ENCODE results near the gene ANKRD39.
"Not testable (repeated sequence)": the region's sequence is repeated elsewhere in the genome, so short reads cannot be mapped to it uniquely, and the experiment has no call there.

The ANKRD39 gene, protein sequence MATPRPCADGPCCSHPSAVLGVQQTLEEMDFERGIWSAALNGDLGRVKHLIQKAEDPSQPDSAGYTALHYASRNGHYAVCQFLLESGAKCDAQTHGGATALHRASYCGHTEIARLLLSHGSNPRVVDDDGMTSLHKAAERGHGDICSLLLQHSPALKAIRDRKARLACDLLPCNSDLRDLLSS

GRCh38 chr2:96857667-96858372 lies at the start of gene ANKRD39:
ANKRD39 (minus strand) TSS chr2:96858016; CDS start chr2:96857987, 29 bp downstream.
- DNase-seq (ENCODE audit: low read depth), result peak; percentile 93

DNA sequence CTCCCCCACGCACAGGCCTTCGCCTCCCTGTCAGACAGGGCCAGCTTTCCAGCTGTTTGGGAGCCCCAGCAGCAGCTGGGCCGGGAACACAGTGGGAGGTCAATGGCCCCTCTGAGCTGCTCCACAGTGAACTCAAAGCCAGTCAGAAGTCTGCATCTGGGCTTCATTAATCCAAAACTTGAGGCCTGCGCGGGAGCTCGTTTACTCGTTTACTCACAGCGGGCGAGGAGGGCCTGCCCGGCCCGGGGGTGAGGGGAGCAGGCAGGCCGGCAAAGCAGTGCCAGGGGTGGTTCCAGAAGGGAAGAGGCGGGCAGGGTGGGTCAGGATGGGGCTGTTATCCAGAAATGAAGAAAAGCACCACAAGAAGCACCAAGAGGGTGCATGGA lies 48.9 kb upstream of the ANKRD39 start:
- DNase-seq (ENCODE audit: low read depth), result no peak

DNA sequence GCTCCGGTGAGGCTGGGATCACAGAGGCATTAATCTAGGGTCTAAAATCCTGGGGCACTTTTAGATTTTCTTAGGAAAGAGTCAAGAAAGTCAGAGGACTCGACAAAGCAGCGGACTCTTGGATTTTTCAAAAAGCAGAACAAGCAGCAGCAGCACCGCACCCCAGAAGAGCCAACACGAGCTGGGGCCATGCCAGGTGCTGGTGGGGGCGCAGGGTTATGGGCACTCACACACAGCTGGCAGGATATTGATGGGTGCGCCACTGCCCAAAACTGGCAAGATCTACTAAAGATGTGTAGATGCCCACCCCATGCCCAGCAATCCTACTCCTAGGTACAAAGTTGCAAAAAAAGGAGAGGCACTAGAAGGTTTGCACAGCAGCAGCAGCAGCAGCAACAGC lies 46.0 kb upstream of the ANKRD39 start:
- no peak for DNase-seq (ENCODE audit: low read depth)

DNA sequence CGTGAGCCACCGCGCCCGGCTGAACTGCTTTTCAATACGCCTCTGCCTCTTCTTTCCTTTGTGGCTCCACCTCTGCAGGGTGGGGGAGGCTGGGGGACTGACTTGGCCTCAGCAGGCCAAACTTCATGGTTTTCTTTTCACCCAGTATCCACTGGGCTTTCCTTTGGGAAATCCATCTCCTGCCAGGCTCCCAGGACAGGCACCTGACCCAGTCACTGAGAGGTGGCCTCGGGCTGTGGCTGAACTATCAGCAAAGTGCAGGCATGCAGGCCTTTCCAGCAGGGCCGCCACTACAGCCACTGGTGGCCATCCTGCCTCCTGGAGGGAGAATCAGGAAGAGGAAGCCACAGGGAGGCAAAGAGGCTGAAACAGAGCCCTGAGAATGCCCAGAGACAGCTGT lies 45.5 kb upstream of the ANKRD39 start:
- no peak for DNase-seq (ENCODE audit: low read depth)

DNA sequence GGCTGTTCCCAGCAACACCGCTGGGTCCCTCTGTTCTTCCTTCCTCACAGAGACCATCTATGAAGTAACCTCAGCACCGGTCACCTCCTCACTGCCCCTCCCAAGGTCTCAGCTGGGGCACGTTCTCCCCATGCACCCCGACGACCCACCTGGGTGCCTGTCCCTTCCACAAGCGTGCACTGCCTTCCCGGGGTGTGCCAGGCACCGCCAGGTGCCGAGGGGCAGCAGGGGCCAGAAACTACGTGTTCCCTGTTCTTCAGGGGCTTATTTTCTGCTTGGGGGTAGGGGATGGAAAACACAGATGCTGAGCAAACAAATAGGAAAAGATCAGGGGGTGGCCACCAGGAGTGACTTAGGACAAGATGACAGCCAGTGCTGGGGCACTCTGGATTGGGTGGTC lies 42.4 kb upstream of the ANKRD39 start:
- no peak for DNase-seq (ENCODE audit: low read depth)

DNA sequence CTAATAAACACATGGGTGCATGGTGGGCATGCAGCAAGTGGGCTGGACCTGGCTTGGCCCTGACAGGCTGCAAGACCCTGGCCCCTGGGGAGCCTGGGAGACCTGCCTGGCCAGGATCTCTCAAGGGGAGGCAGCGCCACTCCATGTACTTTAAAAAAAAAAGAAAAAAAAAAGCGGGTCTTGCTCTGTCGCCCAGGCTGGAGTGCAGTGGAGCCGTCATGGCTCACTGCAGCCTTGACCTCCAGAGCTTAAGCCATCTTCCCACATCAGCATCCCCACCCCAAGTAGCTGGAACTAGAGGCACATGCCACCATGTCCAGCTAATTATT lies 41.6 kb upstream of the ANKRD39 start:
- DNase-seq (ENCODE audit: low read depth), result no peak

DNA sequence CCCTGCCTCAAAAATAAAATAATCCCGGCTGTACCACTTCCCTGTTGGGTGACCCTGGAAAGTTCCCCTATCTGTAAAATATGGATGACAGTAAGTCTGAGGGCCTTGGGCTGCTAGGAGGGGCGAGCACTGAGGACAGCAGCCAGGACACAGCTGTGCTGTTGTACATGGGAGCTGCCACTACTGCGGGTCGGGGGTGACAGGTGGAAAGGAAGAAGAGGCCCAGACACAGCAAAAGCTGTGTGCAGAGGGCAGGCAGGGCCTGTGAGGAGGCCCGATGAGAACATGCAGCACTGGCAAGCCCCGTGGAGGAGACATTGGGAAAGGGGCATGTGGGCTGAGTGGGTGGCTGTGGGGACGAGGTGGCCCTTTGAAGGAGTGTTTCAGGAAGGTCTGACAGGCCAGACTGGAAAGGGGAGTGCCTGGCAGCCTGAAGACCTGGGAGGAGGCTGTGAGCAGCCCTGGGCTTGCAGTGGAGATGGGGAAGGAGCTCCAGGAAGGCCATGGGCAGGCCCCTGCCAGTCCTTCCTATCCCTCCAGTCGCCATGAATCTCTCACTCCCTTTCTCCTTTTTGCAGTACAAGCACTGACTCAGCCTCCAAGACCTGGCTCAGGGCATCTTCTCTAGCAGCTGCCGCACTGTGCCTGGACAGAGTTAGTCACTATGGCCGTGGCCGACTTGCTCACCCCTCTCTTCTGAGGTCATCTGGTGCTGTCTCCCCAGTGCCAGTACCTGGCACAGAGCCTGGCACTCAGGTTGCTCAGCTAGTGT lies 41.0 kb upstream of the ANKRD39 start:
- no peak for DNase-seq (ENCODE audit: low read depth)

DNA sequence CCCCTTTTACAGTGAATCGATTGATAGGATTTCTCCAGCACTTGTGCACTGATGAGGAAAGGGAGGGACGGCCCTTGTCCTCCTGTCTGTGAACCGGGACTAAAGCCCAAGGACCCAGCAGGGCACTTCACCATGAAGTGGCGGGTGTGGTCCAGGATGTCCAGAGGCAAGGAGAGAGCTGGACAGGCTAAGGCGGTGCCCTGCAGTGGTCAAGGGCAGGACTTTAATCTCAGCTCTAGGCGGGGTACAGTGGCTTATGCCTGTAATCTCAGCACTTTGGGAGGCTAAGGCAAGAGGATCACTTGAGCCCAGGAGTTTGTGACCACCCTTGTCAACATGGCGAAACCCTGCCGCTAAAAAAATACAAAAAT lies 40.3 kb upstream of the ANKRD39 start:
- DNase-seq (ENCODE audit: low read depth), result no peak

DNA sequence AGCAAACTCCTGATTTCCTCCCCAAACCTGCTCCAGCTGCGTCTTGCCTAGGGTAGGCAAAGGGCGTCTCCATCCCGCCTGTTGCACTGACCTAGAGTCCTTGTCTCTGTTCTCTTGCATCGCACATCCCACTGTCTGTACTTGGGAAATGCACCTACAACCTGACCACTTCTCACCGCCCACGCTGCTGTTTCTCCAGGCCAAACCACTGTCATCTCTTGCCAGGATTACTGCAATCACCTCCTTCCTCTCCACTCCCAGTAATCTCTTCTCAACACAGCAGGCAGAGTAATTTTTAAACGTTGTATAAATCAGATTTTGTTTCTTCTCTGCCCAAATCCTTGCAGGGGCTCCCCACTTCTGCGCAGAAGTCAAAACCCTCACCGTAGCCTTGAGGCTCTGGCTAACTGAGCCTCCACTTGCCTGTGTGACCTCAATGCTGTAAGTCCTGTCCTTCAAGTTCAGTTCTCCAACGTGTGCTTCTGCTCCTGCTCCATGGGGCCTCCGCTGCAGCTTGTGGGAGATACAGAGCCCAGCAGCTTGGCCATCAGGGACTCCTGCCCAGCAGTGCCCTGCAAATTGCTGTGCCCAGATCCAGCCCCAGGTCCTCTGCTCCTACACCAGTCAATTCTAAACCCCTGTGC lies 39.8 kb upstream of the ANKRD39 start:
- no peak for DNase-seq (ENCODE audit: low read depth)

DNA sequence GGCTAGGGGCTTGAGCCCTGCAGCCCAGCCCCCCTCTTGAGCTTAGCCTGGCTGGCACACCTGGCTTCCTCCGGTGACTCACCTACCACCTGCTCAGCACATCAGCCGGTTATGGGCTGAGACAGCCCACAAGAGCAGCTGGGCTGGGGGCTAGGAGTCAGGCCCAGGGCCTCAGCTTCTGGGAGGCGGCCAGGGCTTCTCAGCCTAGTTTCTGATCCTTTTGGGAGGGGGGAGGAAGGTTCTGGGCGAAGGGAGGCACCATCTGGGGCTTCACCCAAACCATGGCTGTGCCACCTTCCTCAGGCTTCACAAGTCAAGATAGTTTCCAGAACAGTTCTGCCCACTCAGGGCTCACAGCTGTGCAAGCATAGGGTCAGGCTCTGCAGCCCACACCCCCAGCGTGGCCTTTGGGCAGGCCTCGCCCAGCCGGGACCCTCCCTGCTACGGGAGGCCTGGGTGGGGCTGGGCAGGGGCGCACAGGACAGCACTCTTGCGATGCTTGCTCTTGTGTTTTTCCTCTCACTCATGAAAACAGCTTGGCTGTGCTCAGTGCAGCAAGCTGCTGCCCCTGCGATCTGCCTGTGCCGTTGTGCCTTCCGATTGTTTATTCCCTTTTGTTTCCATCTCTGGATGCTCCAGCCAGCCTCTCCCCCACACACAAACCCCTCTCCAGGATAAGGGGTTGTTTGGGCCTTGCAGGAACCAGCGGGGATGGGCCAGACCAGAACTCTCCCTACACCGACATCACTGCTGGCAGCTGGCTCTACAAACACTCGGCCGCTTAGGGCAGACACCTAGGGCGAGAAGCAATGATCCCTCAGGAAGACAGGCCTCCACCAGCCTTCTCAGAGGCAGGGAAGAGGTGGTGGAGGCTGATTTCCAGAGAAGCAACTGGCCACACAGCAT lies 38.2 kb upstream of the ANKRD39 start:
- no peak for DNase-seq (ENCODE audit: low read depth)

GRCh38 chr2:96895032-96895745 lies 37.4 kb upstream of the ANKRD39 start:
- DNase-seq (ENCODE audit: low read depth), result no peak

DNA sequence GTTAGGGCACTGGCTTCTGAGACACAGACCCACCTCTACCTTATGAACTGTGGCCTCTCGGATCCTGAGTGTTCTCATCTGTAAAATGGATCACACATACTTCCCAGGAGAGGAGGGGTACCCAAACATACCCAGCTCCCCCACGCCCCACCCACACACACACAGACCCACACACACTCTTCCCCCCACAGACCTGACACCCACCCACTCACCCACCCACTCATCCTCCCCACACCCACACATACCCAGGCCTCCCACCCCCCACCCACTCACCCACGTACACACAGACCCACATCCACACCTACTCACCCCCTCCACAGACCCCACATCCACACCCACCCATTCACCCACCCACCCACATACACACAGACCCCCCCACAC lies 36.3 kb upstream of the ANKRD39 start:
- DNase-seq (ENCODE audit: low read depth), result no peak

DNA sequence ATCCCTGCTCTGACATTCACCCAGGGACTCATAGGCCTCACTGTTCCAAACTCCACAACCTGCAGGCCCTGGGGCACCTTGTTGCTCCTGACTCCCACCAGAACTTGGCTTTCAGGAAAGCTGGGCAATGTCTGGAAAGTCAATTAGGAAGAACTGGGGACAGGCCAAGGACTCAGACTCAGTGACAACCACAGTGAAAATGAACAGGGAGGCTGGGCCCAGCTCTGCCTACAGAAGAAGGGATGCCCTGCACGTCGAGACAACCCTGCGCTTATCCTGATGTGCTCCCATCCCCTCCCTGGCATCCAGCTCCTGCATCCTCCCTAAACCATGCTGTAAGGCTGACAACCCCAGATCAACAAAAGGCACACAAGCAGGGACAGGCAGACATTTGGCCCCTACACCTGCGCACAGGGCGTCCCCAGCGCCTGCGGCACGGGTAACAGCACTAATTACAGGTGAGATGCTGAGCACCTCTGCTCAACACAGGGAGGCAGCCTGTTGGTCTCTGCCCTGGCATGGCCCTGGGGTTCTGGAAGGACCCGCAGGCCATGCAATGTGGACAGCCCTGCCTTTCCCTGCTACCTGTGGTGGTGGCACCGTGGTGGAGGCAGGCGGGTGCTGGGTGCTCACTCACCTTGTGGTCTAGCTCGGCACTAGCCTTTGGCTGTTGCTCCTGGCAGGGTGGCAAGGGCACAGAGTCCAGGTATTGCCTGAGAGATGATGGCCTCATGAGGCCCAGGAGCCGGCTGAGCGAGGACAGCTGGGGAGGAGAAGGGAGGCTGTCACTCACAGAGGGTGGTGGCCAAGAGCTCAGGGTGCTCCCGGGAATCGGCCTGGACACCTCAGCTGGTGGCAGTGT lies 35.7 kb upstream of the ANKRD39 start:
- no peak for DNase-seq (ENCODE audit: low read depth)

GRCh38 chr2:96891591-96892333 lies 33.9 kb upstream of the ANKRD39 start:
- DNase-seq (ENCODE audit: low read depth), result no peak

DNA sequence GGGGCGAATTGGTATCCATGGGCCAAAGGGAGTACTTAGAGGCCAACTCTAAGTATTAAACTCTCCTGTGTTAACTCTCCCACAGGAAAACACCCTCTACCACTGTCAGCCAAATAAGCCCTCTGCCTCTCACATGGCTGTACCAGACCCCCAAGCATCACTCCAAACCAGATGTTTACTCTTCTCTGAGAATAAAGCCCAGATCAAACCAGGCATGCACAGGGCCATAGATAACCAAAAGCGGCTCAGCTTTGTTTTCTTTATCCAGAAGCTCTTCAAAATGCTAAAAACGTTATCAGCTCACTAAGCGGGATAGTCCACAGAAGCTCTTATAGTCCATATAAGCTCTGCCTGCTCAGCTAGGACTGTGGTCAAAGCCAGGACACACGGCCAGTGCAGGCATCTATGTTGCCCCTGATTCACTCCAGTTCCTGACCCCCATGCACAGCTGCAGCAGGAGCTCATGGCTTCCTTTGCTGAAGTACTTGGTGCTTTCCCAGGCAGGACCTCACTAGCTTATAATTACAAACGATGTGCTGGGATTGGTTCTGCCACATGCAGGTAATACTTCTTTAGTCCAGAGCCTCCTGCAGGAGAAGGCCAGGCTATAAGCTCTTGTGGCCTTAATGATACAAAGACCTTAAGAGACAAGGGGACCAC lies 33.0 kb upstream of the ANKRD39 start:
- no peak for DNase-seq (ENCODE audit: low read depth)

GRCh38 chr2:96890252-96890651 lies 32.4 kb upstream of the ANKRD39 start:
- no peak for DNase-seq (ENCODE audit: low read depth)

- DNase-seq (ENCODE audit: low read depth), result not testable (repeated sequence)
Observed at GRCh38 chr2:96889502-96889901, 31.7 kb upstream of the ANKRD39 start.

GRCh38 chr2:96888072-96889011 lies 30.5 kb upstream of the ANKRD39 start:
- DNase-seq (ENCODE audit: low read depth), result no peak

Measured in T-helper 22 cell (primary cell).